GM12873 (cell line): ENCODE measurements around the gene SLITRK3.

Experiments
- TF ChIP-seq, protein P1 (sequence below): IDR thresholded peaks from 2 replicates; pipeline ENCODE4 v1.5.1; 2012; ENCODE audit warnings: low read depth, mild to moderate bottlenecking, moderate library complexity, low read length, control low read depth; ENCODE audit not compliant: insufficient read depth; ENCODE audit errors: missing control alignments

Gene SLITRK3

GRCh38 chr3:165188452-165188851 is 7.7 kb downstream of the SLITRK3 start:
- TF ChIP-seq, protein P1, sequence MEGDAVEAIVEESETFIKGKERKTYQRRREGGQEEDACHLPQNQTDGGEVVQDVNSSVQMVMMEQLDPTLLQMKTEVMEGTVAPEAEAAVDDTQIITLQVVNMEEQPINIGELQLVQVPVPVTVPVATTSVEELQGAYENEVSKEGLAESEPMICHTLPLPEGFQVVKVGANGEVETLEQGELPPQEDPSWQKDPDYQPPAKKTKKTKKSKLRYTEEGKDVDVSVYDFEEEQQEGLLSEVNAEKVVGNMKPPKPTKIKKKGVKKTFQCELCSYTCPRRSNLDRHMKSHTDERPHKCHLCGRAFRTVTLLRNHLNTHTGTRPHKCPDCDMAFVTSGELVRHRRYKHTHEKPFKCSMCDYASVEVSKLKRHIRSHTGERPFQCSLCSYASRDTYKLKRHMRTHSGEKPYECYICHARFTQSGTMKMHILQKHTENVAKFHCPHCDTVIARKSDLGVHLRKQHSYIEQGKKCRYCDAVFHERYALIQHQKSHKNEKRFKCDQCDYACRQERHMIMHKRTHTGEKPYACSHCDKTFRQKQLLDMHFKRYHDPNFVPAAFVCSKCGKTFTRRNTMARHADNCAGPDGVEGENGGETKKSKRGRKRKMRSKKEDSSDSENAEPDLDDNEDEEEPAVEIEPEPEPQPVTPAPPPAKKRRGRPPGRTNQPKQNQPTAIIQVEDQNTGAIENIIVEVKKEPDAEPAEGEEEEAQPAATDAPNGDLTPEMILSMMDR = no peak

DNA sequence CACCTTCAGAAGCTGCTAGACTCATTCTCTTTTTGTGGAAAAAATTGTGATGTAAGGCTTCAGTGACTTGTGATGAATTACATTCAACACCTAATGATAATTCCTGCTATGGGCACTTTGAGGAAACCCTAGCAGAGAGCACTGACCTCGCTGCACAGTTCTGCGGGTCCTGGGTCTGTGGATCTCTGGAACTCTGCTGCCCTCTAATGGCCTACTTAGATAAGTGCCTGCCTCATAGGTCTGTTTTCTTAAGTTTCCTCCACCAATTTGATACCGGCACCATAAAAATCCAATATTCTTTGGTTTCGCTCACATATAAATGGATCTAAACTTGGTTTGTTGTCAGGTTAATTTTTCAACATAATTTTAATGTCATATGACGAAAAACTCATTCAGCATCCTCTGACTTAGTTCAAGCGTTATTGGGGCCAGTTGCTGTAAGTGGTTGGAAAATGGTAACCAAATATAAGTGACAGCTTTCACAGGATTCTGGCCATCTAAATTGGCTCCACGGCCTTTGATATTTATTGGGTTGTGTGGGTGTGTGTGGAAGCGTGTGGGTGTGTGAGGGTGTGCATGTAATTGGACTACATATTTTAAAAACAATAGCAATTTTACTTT is 10.4 kb downstream of the SLITRK3 start:
- TF ChIP-seq, protein P1 = peak; percentile 83

- TF ChIP-seq, protein P1 = no peak
Measured at GRCh38 chr3:165181556-165181955, 14.6 kb downstream of the SLITRK3 start.

DNA sequence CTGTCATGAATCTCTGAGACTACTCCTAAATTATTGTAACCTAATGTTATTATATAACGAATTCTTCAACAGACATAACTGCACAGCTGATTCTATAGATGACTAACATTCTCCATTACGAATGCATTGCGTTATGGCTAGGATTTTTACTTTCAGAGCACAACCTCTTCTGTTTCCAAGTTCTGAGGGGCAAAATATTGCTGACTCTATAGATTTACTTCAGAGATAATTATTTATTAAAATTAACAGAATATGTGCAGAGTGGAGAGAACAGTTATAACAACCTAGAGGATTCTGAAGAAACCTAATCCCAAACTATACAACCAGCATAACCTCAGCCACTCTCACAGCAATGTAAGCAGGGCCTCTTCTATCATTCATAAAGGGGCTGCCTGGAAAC is 25.9 kb downstream of the SLITRK3 start:
- TF ChIP-seq, protein P1 = no peak

DNA sequence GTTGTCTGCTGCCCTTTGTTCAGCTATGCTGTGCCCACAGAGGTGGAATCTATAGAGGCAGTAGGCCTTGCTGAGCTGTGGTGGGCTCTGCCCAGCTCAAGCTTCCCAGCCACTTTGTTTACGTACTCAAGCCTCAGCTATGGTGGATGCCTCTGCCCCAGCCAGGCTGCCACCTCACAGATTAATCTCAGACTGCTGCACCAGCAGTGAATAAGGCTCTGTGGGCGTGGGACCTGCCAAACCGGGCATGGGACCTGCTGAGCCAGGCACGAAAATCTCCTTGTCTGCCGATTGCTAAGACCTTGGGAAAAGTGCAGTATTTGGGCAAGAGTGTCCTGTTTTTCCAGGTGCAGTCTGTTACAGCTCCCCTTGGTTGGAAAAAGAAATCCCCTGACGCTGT is 26.8 kb downstream of the SLITRK3 start:
- TF ChIP-seq, protein P1 = no peak

GRCh38 chr3:165162883-165163282 is 33.3 kb downstream of the SLITRK3 start:
- TF ChIP-seq, protein P1 = no peak

DNA sequence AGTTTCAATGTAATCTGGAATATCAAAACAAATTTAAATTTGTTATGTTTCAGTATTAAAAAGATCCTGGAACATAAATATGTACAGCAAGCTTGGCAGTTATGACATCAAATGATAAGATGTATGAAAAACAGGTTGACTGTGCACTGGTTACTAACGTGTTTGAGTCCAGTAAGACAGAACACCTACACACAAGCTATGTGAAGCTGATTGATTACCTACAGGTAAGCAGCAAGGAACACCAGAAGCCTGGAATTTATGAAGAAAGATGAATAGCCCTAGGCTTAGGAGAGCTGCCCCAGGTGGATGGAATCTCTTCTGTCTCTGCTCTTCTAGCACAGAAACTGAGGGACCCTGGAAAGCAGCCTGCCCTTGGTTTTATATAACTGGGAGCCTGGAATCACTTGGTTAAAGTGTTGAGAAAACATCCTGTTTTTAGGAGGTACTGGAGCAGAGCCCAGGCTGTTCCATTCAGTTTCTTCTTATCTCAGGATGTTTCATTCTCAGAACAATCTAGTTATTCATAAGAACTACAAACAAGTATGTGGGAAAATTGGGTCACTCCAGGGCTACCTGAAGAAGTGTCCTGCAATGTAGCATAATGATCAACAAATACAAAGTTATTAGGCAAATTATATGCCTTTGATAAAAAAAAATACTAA is 36.3 kb downstream of the SLITRK3 start:
- TF ChIP-seq, protein P1 = no peak
